ENCODE measurements around the gene ATF3. TPM values are rescaled to one million over a fixed set of nuclear protein-coding genes. Genes with fewer than 3 reads are reported as not detected.

Gene ATF3
- total RNA-seq, 1 donor from 2014 or later = 16.8 TPM

DNA sequence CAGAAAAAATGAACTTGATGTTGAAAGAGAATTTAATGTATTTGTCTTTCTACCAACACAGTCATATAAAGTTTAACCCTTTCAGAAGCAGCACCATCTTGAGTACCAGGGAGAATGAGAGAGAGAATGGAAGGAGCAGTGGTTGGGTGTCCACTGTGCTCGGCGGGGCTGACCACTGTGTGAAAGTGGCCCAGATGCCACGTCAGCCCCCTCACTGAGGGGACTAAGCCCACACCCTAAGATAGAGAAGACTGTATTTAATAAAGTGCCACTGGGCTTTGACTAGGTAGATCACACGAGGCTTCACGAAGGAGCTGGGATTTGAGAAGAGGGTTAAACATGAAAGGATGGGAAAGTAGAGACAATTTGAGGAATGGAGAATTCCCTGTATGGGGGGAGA lies 59.9 kb downstream of the ATF3 start:
- no peak for DNase-seq
- no peak overlapping the region for H3K27ac Mint-ChIP-seq
- ATAC-seq (ENCODE audit: low read depth) = no peak
- H3K4me1 Mint-ChIP-seq = peaks cover 27% of the 10 kb centered on the region
- no peak overlapping the region for H3K4me3 Mint-ChIP-seq
- intact Hi-C loops (cut with micrococcal nuclease) = no loop called here
- H3K27me3 Mint-ChIP-seq = no peaks in the 10 kb centered on the region
- ChIA-PET POLR2A (interaction anchor here (0.7 to 1.9 kb wide), 3 partner anchors 16 to 114 kb away, joined by 3 to 7 read pairs (median 6); no protein-coding TSS in a partner anchor), CTCF (interaction anchor here (3.0 kb wide), 1 partner anchor 114 kb away, joined by 16 read pairs; no protein-coding TSS in a partner anchor)
- no peak for TF ChIP-seq CTCF (IDR thresholded peaks at IDR 0.05)
- H3K36me3 Mint-ChIP-seq (ENCODE audit: low read depth) = no peaks in the 10 kb centered on the region
- no peaks in the 10 kb centered on the region for H3K9me3 Mint-ChIP-seq

DNA sequence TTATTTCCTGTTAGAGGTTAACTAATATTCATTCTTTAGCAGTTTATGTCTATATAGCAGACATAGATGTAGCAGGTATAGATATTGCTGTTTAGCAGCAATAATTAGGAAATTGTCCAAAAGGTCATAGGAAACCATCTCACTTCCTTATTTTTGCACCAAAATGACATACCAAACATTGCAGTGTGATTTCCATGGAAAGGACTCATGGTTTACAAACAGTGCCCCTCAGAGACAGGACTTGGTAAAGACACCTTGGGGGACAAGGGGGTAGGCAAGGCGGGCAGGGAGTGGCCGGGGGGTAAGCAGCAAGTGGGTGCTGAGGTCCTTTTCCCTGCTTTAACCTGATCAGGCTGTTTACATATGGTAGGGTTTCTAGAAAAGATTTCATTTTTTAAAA lies 60.5 kb downstream of the ATF3 start:
- ChIA-PET POLR2A (no interaction called here), CTCF (interaction anchor here (3.0 kb wide), 1 partner anchor 113 kb away, joined by 16 read pairs; no protein-coding TSS in a partner anchor)
- intact Hi-C loops (cut with micrococcal nuclease) = no loop called here
- no peak for TF ChIP-seq CTCF (IDR thresholded peaks at IDR 0.05)
- Mint-ChIP-seq H3K36me3 (ENCODE audit: low read depth) (no peaks in the 10 kb centered on the region), H3K4me1 (peaks cover 27% of the 10 kb centered on the region), H3K27me3 (no peaks in the 10 kb centered on the region), H3K9me3 (no peaks in the 10 kb centered on the region), H3K4me3 (no peak overlapping the region), H3K27ac (no peak overlapping the region)
- ATAC-seq (ENCODE audit: low read depth) (no peak), DNase-seq (no peak)

GRCh38 chr1:212669600-212669999 lies 61.0 kb downstream of the ATF3 start:
- ATAC-seq (ENCODE audit: low read depth) (no peak), DNase-seq (no peak)
- no peak overlapping the region for H3K4me3 Mint-ChIP-seq
- H3K9me3 Mint-ChIP-seq = no peaks in the 10 kb centered on the region
- TF ChIP-seq CTCF (IDR thresholded peaks at IDR 0.05) = no peak
- ChIA-PET CTCF (no interaction called here), POLR2A (interaction anchor here (0.5 kb wide), 1 partner anchor 85 kb away, joined by 4 read pairs; no protein-coding TSS in a partner anchor)
- intact Hi-C loops (cut with micrococcal nuclease) = no loop called here
- peaks cover 27% of the 10 kb centered on the region for H3K4me1 Mint-ChIP-seq
- no peaks in the 10 kb centered on the region for H3K36me3 Mint-ChIP-seq (ENCODE audit: low read depth)
- no peak overlapping the region for H3K27ac Mint-ChIP-seq
- H3K27me3 Mint-ChIP-seq = peaks cover under 1% of the 10 kb centered on the region

DNA sequence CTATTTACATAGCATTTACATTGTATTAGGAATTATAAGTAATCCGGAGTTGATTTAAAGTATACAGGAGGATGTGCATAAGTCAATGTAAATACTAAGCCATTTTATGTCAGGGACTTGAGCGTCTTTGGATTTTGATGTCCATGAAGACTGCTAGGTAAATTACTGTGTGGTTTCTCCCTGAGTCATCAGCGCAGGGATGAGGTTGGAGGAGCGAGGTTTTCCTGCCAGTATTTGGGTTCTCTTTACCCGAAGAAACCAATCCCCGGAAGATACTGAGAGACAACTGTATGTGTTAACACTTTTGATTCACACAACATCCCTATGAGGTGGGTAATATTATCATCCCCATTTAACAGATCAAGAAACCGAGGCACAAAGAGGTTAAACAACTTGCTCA lies 61.7 kb downstream of the ATF3 start:
- CTCF ChIA-PET = interaction anchor here (1.0 to 2.4 kb wide), 3 partner anchors 112 to 193 kb away, joined by 3 to 12 read pairs (median 6); partner anchors contain the start of gene NSL1
- Mint-ChIP-seq H3K27me3 (peaks cover 4% of the 10 kb centered on the region), H3K4me1 (peaks cover 27% of the 10 kb centered on the region)

More for the DNA sequence above, 61.7 kb downstream of the ATF3 start:
- no peaks in the 10 kb centered on the region for H3K36me3 Mint-ChIP-seq (ENCODE audit: low read depth)
- H3K9me3 Mint-ChIP-seq = no peaks in the 10 kb centered on the region
- POLR2A ChIA-PET = interaction anchor here (0.5 kb wide), 1 partner anchor 84 kb away, joined by 4 read pairs; no protein-coding TSS in a partner anchor
- DNase-seq (no peak), ATAC-seq (ENCODE audit: low read depth) (no peak)
- no peak overlapping the region for H3K4me3 Mint-ChIP-seq
- TF ChIP-seq CTCF (IDR thresholded peaks at IDR 0.05) = no peak
- intact Hi-C loops (cut with micrococcal nuclease) = no loop called here
- no peak overlapping the region for H3K27ac Mint-ChIP-seq

Other genes starting within 250 kb of the ATF3 start
- gene PACC1, start 193.9 kb upstream of the ATF3 start, total RNA-seq = 15.2 and 20.0 TPM in 2 replicates
- gene NENF, start 175.8 kb upstream of the ATF3 start, total RNA-seq = 24.1 and 26.4 TPM in 2 replicates
- 23.5 and 25.2 TPM in 2 replicates for gene BATF3, start 91.1 kb downstream of the ATF3 start, total RNA-seq
- 34.4 and 44.5 TPM in 2 replicates for gene NSL1, start 183.0 kb downstream of the ATF3 start, total RNA-seq
- gene TATDN3, start 183.1 kb downstream of the ATF3 start, total RNA-seq = 30.3 and 31.4 TPM in 2 replicates
- gene SPATA45, start 238.9 kb downstream of the ATF3 start, total RNA-seq = 0.64 TPM in 1 of 2 replicates, not detected in the other
- 12.7 and 16.4 TPM in 2 replicates for gene FLVCR1, start 249.5 kb downstream of the ATF3 start, total RNA-seq

All from activated B cell treated with CpG ODN at 0.5 μM for 24 hours (primary cell).